ENCODE data around the gene PARP6. TPM values are rescaled to one million over a fixed set of nuclear protein-coding genes. Genes with fewer than 3 reads are reported as not detected.

PARP6 gene
- total RNA-seq, 1 donor from 2014 or later = 16.0 TPM

- no peak for TF ChIP-seq CTCF (conservative IDR thresholded peaks at IDR 0.05; ENCODE audit: low read depth, low read length)
- H3K4me3 ChIP-seq (ENCODE audit: low read depth, low read length) = no peak overlapping the region
- DNase-seq (ENCODE audit: low read depth) = no peak
Observed at GRCh38 chr15:72202801-72203506, 69.4 kb downstream of the PARP6 start.

- no peak overlapping the region for H3K4me3 ChIP-seq (ENCODE audit: low read depth, low read length)
- no peak for DNase-seq (ENCODE audit: low read depth)
- TF ChIP-seq CTCF (conservative IDR thresholded peaks at IDR 0.05; ENCODE audit: low read depth, low read length) = no peak
Observed at GRCh38 chr15:72202302-72202701, 70.1 kb downstream of the PARP6 start.

GRCh38 chr15:72201391-72201921 is 70.9 kb downstream of the PARP6 start:
- no peak for DNase-seq (ENCODE audit: low read depth)
- TF ChIP-seq CTCF (conservative IDR thresholded peaks at IDR 0.05; ENCODE audit: low read depth, low read length) = no peak
- H3K4me3 ChIP-seq (ENCODE audit: low read depth, low read length) = no peak overlapping the region

GRCh38 chr15:72200395-72201237 is 71.7 kb downstream of the PARP6 start:
- DNase-seq (ENCODE audit: low read depth) = no peak
- H3K4me3 ChIP-seq (ENCODE audit: low read depth, low read length) = no peak overlapping the region
- TF ChIP-seq CTCF (conservative IDR thresholded peaks at IDR 0.05; ENCODE audit: low read depth, low read length) = no peak

- no peak overlapping the region for H3K4me3 ChIP-seq (ENCODE audit: low read depth, low read length)
- TF ChIP-seq CTCF (conservative IDR thresholded peaks at IDR 0.05; ENCODE audit: low read depth, low read length) = peak; percentile 91
- no peak for DNase-seq (ENCODE audit: low read depth)
Observed at GRCh38 chr15:72199721-72200212, 72.6 kb downstream of the PARP6 start.

- TF ChIP-seq CTCF (conservative IDR thresholded peaks at IDR 0.05; ENCODE audit: low read depth, low read length) = no peak
- DNase-seq (ENCODE audit: low read depth) = no peak
- H3K4me3 ChIP-seq (ENCODE audit: low read depth, low read length) = no peak overlapping the region
Observed at GRCh38 chr15:72199205-72199515, 73.2 kb downstream of the PARP6 start.

All from epithelial cell of proximal tubule (primary cell).